ENCODE measurements around the gene WNT16. TPM values are rescaled to one million over a fixed set of nuclear protein-coding genes. Genes with fewer than 3 reads are reported as not detected.

WNT16 gene
- total and polyA plus RNA-seq, 2 of the 8 experiments (the other 6 are each of a cell fraction or from before 2014, with no cell fraction given) = 0.11 to 0.52 TPM

GRCh38 chr7:121331048-121331447 lies 2.2 kb downstream of the WNT16 start:
- H3K4me2 ChIP-seq (ENCODE audit: insufficient read depth in 1 of 2, low read depth in 2 of 2, low read length in 2 of 2) = peak overlapping the region in 1 of 2 experiments; percentile 87; a peak in 2 of 4 replicates
- peak overlapping the region in 1 of 4 experiments; percentile 71; a peak in 2 of 8 replicates for H3K4me3 ChIP-seq (ENCODE audit: extremely low read depth in 1 of 4, insufficient read depth in 2 of 4, low read depth in 3 of 4, low read length in 4 of 4)

More at GRCh38 chr7:121331048-121331447, 2.2 kb downstream of the WNT16 start:
- Histone ChIP-seq H4K8ac (ENCODE audit: extremely low read depth, insufficient read depth, low read length) (no peak overlapping the region), H3K14ac (ENCODE audit: insufficient read length) (no peak overlapping the region), H2AK5ac (ENCODE audit: low read depth, low read length) (no peak overlapping the region), H3K56ac (replicated peaks; ENCODE audit: insufficient read length, low read depth, low read length) (no peak overlapping the region), H3K9me3 (ENCODE audit: insufficient read depth in 2 of 2, low read depth in 1 of 2, low read length in 1 of 2) (no peaks in the 10 kb centered on the region), H3K23ac (ENCODE audit: insufficient read length) (no peak overlapping the region), H3K9ac (replicated peaks in 1 of 4; ENCODE audit: extremely low read depth in 1 of 4, low read depth in 3 of 4, low read length in 3 of 4) (no peak overlapping the region), H2AFZ (ENCODE audit: low read length) (no peak overlapping the region), H3K23me2 (ENCODE audit: low read depth, low read length) (peaks cover 16% of the 10 kb centered on the region), H3K79me2 (ENCODE audit: control insufficient read depth in 1 of 2, insufficient read depth in 2 of 2, low read length in 2 of 2) (no peaks in the 10 kb centered on the region), H3K18ac (ENCODE audit: extremely low read depth, low read length) (no peak overlapping the region), H2BK15ac (ENCODE audit: low read length) (no peak overlapping the region), H3K4me1 (replicated peaks in 1 of 4; ENCODE audit: control insufficient read depth in 3 of 4, insufficient read depth in 4 of 4, low read length in 3 of 4) (peaks cover 0 to 5% (median under 1%) of the 10 kb centered on the region in 4 experiments; a peak in 2 of 7 replicates), H2BK5ac (ENCODE audit: low read depth, low read length) (no peak overlapping the region), H3K79me1 (ENCODE audit: low read depth, low read length) (no peaks in the 10 kb centered on the region), H3K4ac (replicated peaks; ENCODE audit: insufficient read length, low read depth, low read length) (no peak overlapping the region), H3K27ac (ENCODE audit: low read depth, low read length) (no peak overlapping the region), H4K5ac (ENCODE audit: insufficient read length, low read depth, low read length) (no peak overlapping the region), H3K36me3 (ENCODE audit: control insufficient read depth in 2 of 4, insufficient read depth in 4 of 4, low read length in 3 of 4) (no peaks in the 10 kb centered on the region), H2BK120ac (replicated peaks; ENCODE audit: low read depth, low read length) (no peak overlapping the region), H2BK20ac (ENCODE audit: low read length) (no peak overlapping the region), H3K27me3 (replicated peaks in 1 of 4; ENCODE audit: control insufficient read depth in 3 of 4, extremely low read depth in 1 of 4, insufficient read depth in 3 of 4, low read length in 3 of 4) (peaks cover 1 to 38% (median 19%) of the 10 kb centered on the region in 4 experiments; a peak in 6 of 7 replicates), H4K20me1 (replicated peaks in 1 of 2; ENCODE audit: control insufficient read depth in 1 of 2, insufficient read depth in 2 of 2, low read length in 2 of 2) (no peaks in the 10 kb centered on the region), H2BK12ac (ENCODE audit: low read depth, low read length) (no peak overlapping the region), H4K91ac (replicated peaks; ENCODE audit: insufficient read length, low read length) (no peak overlapping the region)
- WGBS, 2 experiments (ENCODE audit: extremely low coverage in 1 of 2, insufficient coverage in 1 of 2, insufficient read length in 1 of 2, insufficient replicate concordance in 2 of 2, low coverage in 1 of 2, low lambda C conversion rate in 2 of 2, missing lambda C conversion rate in 1 of 2) = 73% methylated on average over 4 of the region's 4 CpGs; no CpG with 5 or more reads in 1 of the 2 experiments
- ChIA-PET POLR2A (ENCODE audit: partially characterized antibody) (no interaction called here), CTCF (ENCODE audit: partially characterized antibody) (interaction anchor here (1.4 to 2.2 kb wide), 2 partner anchors 67 to 663 kb away, joined by 7 read pairs; no protein-coding TSS in a partner anchor)
- DNase-seq (ENCODE audit: low read depth in 1 of 2, low spot score in 2 of 2) = no peak
- TF ChIP-seq POLR2A (IDR thresholded peaks at IDR 0.05; ENCODE audit: control extremely low read depth in 1 of 2, low read depth in 2 of 2, low read length in 2 of 2) (no peak), CHD1 (IDR thresholded peaks at IDR 0.05; ENCODE audit: low read depth, low read length) (no peak), SUZ12 (IDR thresholded peaks at IDR 0.05; ENCODE audit: low read length) (no peak), CREB1 (IDR thresholded peaks at IDR 0.05) (no peak)
- TF ChIP-seq, protein P1, sequence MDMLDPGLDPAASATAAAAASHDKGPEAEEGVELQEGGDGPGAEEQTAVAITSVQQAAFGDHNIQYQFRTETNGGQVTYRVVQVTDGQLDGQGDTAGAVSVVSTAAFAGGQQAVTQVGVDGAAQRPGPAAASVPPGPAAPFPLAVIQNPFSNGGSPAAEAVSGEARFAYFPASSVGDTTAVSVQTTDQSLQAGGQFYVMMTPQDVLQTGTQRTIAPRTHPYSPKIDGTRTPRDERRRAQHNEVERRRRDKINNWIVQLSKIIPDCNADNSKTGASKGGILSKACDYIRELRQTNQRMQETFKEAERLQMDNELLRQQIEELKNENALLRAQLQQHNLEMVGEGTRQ (IDR thresholded peaks at IDR 0.05; ENCODE audit: low read length) = no peak
- FAIRE-seq = no peak

Data from H1 (cell line).